ENCODE measurements around the gene ABCC8. TPM values are rescaled to one million over a fixed set of nuclear protein-coding genes. Genes with fewer than 3 reads are reported as not detected.

The ABCC8 gene
- total and polyA plus RNA-seq, 10 of the 15 experiments (the other 5 are each of a cell fraction or from before 2014, with no cell fraction given), result not detected

DNA sequence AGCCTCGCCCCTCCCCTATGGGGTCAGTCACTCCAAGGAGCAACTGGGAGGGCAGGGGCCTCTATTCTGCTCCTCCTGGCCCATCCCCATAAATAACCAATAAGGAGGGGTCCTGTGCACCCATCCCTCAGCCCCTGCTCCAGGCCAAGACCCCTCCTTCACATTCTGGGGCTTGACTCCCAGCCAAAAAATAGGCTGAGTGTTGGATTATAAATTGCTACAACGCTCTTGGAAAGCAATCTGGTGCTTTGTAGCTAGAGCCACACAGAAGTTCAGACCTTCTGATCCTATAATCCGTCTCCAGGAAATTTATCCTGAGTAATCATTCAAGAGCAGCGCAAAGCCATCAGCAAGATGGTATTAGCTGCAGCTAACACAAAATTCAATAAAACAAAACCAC, 42.5 kb downstream of the ABCC8 start:
- ATAC-seq (no peak), DNase-seq (ENCODE audit: low read depth, low spot score) (no peak), FAIRE-seq (no peak)
- Histone ChIP-seq H3K36me3 (ENCODE audit: control insufficient read depth in 2 of 2, insufficient read depth in 2 of 2, low read length in 1 of 2) (no peaks in the 10 kb centered on the region), H2AFZ (ENCODE audit: control insufficient read depth, low read depth, low read length) (no peak overlapping the region), H3K27me3 (replicated peaks in 1 of 2; ENCODE audit: control insufficient read depth in 2 of 2, insufficient read depth in 2 of 2, low read length in 1 of 2) (peaks cover 5 to 7% of the 10 kb centered on the region in 2 experiments; a peak in 3 of 4 replicates), H3K4me3 (no peak overlapping the region), H4K20me1 (ENCODE audit: control insufficient read depth, insufficient read depth) (no peaks in the 10 kb centered on the region), H3K79me2 (ENCODE audit: control insufficient read depth, insufficient read depth, low read length) (no peaks in the 10 kb centered on the region), H3K4me2 (ENCODE audit: control insufficient read depth, insufficient read depth) (no peak overlapping the region), H3K9ac (ENCODE audit: control insufficient read depth, insufficient read depth, low read length) (no peak overlapping the region), H3K27ac (ENCODE audit: control insufficient read depth, insufficient read depth) (no peak overlapping the region), H3K9me3 (replicated peaks; ENCODE audit: control insufficient read depth, insufficient read depth, low read length) (no peaks in the 10 kb centered on the region), H3K4me1 (ENCODE audit: control insufficient read depth, insufficient read depth, low read length) (no peaks in the 10 kb centered on the region)
- 13% methylated on average over 4 of the region's 4 CpGs for WGBS (ENCODE audit: insufficient coverage, insufficient replicate concordance, low lambda C conversion rate, missing lambda C conversion rate)
- in situ Hi-C loops (cut with MboI) (no loop called here), intact Hi-C loops (cut with micrococcal nuclease; ENCODE audit: unreplicated experiment) (no loop called here)
- TF ChIP-seq BACH1 (IDR thresholded peaks at IDR 0.05; ENCODE audit: borderline replicate concordance), result no peak
- TF ChIP-seq CBX5 (IDR thresholded peaks at IDR 0.05; ENCODE audit: low read depth), result no peak
- TF ChIP-seq IRF4 (IDR thresholded peaks at IDR 0.05; ENCODE audit: low read depth, low read length), result no peak
- TF ChIP-seq, protein P1, sequence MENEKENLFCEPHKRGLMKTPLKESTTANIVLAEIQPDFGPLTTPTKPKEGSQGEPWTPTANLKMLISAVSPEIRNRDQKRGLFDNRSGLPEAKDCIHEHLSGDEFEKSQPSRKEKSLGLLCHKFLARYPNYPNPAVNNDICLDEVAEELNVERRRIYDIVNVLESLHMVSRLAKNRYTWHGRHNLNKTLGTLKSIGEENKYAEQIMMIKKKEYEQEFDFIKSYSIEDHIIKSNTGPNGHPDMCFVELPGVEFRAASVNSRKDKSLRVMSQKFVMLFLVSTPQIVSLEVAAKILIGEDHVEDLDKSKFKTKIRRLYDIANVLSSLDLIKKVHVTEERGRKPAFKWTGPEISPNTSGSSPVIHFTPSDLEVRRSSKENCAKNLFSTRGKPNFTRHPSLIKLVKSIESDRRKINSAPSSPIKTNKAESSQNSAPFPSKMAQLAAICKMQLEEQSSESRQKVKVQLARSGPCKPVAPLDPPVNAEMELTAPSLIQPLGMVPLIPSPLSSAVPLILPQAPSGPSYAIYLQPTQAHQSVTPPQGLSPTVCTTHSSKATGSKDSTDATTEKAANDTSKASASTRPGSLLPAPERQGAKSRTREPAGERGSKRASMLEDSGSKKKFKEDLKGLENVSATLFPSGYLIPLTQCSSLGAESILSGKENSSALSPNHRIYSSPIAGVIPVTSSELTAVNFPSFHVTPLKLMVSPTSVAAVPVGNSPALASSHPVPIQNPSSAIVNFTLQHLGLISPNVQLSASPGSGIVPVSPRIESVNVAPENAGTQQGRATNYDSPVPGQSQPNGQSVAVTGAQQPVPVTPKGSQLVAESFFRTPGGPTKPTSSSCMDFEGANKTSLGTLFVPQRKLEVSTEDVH (IDR thresholded peaks at IDR 0.05; ENCODE audit: low read depth, partially characterized antibody), result no peak
- TF ChIP-seq FOXM1 (IDR thresholded peaks at IDR 0.05; ENCODE audit: low read depth, low read length), result no peak
- no peak for TF ChIP-seq HDAC2 (IDR thresholded peaks at IDR 0.05)
- SMC1A ChIA-PET (ENCODE audit: uncharacterized antibody, unreplicated experiment), result interaction anchor here (0.8 kb wide), 1 partner anchor 14 kb away, joined by 3 read pairs; no protein-coding TSS in a partner anchor
- no TSS peak for BruUV-seq (replicated peaks)
- POLR2A ChIA-PET, result no interaction called here
- CTCF ChIA-PET, result interaction anchor here (1.0 to 1.6 kb wide), 2 partner anchors 50 to 94 kb away, joined by 3 to 5 read pairs; no protein-coding TSS in a partner anchor
- RAD21 ChIA-PET (ENCODE audit: unreplicated experiment), result no interaction called here
